Retinal pigment epithelial cell (primary cell): ENCODE data around the gene PTPN12.
A peak's percentile ranks its signal among the peaks of the same experiment; 100 is the strongest.
"Not testable (repeated sequence)": the region's sequence is repeated elsewhere in the genome, so short reads cannot be mapped to it uniquely, and the experiment has no call there.

ENCODE experiments used
- DNase-seq: peaks from one replicate; pipeline ENCODE4 v3.0.0-alpha.2; 2010; ENCODE audit warnings: low read depth
- H3K4me3 ChIP-seq: 2 replicates; pipeline ENCODE4 v1.5.1; 2011; ENCODE audit warnings: mild to moderate bottlenecking, low read length, control low read depth, moderate library complexity
- CTCF ChIP-seq: conservative IDR thresholded peaks from 2 replicates; pipeline ENCODE4 v1.5.1; 2011; ENCODE audit warnings: low read depth, low read length, control low read depth, inconsistent platforms

Gene PTPN12

GRCh38 chr7:77629797-77630196, 92.7 kb downstream of the PTPN12 start:
- TF ChIP-seq CTCF, result no peak

GRCh38 chr7:77631820-77632219, 94.7 kb downstream of the PTPN12 start:
- no peak overlapping the region for H3K4me3 ChIP-seq
- DNase-seq, result no peak
- no peak for TF ChIP-seq CTCF

More at GRCh38 chr7:77629797-77630196, 92.7 kb downstream of the PTPN12 start:
- no peak overlapping the region for H3K4me3 ChIP-seq
- DNase-seq, result no peak

- no peak for DNase-seq
- H3K4me3 ChIP-seq, result no peak overlapping the region
- no peak for TF ChIP-seq CTCF
These were observed 107.7 kb downstream of the PTPN12 start for GRCh38 chr7:77644774-77645173.

GRCh38 chr7:77648742-77649338, 111.7 kb downstream of the PTPN12 start:
- H3K4me3 ChIP-seq, result no peak overlapping the region
- no peak for TF ChIP-seq CTCF
- DNase-seq, result no peak

- no peak overlapping the region for H3K4me3 ChIP-seq
- TF ChIP-seq CTCF, result no peak
- DNase-seq, result no peak
These were observed 112.7 kb downstream of the PTPN12 start for GRCh38 chr7:77649716-77650349.

- TF ChIP-seq CTCF, result peak; percentile 76
- H3K4me3 ChIP-seq, result no peak overlapping the region
- DNase-seq, result no peak
These were observed 114.6 kb downstream of the PTPN12 start for GRCh38 chr7:77651575-77652162.

GRCh38 chr7:77652826-77653225, 115.7 kb downstream of the PTPN12 start:
- H3K4me3 ChIP-seq, DNase-seq: not testable (repeated sequence)
